Measurements from ENCODE around the gene ZMYND15.

DNA sequence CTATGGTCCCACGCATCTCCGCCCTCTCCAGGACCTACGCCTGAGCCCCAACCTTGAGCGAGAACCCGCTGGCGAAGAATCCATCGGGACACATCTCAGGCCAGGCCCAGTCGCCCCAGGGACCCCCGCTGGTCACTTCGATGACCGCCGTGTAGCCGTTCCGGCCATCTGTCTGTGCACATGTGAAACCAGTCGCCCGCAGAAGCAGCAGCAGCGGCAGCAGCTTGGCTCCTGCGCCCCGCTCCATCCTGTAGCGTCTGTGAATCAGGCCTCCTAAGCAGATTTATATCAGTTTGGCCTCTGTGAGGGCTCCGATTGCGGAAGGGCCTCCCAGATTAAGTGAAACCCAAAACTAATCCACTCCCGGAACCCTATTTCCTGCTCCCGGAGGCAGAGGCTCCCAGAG lies 46.5 kb downstream of the ZMYND15 start, which contains the start of gene VMO1:
- TF ChIP-seq, protein P1, sequence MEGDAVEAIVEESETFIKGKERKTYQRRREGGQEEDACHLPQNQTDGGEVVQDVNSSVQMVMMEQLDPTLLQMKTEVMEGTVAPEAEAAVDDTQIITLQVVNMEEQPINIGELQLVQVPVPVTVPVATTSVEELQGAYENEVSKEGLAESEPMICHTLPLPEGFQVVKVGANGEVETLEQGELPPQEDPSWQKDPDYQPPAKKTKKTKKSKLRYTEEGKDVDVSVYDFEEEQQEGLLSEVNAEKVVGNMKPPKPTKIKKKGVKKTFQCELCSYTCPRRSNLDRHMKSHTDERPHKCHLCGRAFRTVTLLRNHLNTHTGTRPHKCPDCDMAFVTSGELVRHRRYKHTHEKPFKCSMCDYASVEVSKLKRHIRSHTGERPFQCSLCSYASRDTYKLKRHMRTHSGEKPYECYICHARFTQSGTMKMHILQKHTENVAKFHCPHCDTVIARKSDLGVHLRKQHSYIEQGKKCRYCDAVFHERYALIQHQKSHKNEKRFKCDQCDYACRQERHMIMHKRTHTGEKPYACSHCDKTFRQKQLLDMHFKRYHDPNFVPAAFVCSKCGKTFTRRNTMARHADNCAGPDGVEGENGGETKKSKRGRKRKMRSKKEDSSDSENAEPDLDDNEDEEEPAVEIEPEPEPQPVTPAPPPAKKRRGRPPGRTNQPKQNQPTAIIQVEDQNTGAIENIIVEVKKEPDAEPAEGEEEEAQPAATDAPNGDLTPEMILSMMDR (conservative IDR thresholded peaks at IDR 0.05 in 1 of 2, IDR thresholded peaks at IDR 0.05 in 1 of 2; ENCODE audit: extremely low read depth in 1 of 2, insufficient read depth in 1 of 2, low read depth in 1 of 2, low read length in 2 of 2) = no peak
- no peak for TF ChIP-seq EZH2 (IDR thresholded peaks at IDR 0.05; ENCODE audit: borderline replicate concordance, low read length)
